HK-2 (cell line): ENCODE results near the gene BSDC1.

ENCODE experiments used
- DNase-seq: peaks from one replicate; pipeline ENCODE4 v3.0.0-alpha.2; 2018; ENCODE audit not compliant: unreplicated experiment

The BSDC1 gene

DNA sequence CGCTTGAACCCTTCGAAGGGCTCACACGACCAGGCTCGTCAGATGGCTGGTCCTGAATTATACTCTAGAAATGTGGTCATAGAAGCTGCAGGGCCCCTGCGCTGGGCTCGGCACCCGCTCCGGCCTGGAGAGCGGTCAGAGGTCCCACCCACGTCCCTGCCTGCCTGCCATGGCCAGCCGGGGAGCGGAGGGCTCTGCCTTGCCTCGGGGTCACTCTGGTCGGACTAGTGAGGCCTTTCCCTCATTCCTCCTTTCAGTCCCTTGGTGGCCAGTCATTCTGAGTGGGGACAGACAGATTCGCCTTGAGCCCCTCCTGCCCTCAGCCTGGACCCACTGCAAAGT, 57.7 kb downstream of the BSDC1 start:
- DNase-seq: no peak

DNA sequence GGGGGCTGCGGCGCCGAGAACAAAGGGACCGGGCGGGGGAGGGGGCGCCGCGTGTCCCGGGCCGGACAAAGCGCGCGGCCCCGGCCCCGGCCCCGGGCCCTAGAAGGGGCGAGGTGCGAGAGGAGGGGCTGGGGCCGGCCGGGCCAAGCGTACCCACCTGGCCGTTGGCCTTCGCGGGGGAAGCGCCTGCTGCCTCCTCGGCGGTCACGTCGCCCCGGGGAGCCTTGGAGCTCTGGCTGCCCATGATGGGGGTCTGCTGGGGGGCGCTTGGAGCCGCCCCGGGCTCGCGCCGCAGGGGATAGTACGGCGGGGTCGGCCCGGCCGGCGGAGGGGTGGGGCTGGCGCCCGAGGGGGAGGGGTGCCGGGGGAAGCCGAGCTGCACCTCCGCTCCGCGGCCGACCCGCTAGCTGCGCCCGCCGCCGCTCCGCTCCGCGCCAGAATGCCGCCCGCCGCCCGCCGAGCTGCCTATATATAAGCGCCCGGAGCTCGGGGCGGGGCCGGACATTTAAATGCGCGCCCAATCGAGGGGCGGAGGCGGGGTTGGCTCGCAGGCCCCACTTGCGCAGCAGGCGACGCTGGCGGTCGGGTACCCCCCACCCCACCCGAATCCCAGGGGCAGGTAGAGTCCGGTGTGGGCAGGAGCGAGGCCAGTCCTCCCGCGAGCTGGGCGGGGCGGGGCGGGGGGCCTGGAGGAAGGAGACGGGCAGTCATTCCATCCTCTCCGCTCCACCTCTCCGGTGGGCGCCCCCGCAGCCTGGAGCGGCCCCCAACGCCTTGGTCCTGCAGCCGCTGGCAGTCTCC, 58.3 kb downstream of the BSDC1 start, which contains the start of gene MARCKSL1:
Gene MARCKSL1, minus strand, starts transcription at position 444 of the 801 bp plus-strand sequence. Its CDS starts 200 bp downstream, at position 244.
- peak; percentile 83 for DNase-seq

DNA sequence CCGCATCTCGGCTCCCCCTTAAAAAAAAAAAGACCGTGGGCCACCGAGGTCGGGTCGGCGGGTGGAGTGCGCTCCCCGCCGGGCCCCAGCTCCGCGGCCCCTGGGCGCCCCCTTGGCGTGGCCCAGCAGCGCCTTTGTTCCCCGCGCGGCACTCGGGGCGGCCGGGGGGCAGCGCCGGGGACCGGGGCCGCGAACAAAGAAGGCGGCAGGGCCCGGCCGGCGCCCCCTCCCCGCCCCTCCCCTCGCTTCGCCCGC, 58.8 kb downstream of the BSDC1 start:
- DNase-seq: no peak

DNA sequence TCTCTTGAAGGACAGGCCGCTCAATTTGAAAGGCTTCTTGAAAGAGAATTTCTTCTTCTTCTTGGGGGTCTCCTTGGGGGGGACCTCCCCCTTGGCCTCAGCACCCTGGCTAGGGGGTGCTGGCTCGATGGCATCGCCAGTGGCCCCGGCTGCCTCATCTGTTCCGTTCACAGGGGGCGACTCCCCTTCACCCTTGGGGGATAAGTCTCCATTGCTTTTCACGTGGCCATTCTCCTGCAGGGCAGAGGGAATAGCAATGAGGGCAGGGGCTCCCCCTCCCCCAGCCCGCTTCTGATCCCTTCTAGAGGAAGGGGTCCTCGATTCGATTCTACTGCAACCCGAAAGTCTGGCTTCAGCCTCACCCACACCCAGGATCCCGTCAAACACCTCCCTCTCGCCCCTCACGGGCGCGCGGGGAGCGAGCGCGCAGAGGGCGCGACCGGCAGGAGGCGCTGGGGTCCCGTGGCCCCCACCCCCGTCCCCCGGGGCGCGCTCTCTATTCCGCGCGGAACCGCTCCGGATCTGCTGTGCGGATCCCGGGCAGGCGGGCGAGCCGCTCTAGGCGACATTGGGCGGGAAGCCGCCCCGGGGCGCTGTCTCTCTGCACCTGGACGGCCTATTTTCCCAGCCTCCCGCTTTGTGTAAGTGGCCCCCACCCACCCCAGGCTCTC, 59.2 kb downstream of the BSDC1 start:
- DNase-seq: peak; percentile 64

DNA sequence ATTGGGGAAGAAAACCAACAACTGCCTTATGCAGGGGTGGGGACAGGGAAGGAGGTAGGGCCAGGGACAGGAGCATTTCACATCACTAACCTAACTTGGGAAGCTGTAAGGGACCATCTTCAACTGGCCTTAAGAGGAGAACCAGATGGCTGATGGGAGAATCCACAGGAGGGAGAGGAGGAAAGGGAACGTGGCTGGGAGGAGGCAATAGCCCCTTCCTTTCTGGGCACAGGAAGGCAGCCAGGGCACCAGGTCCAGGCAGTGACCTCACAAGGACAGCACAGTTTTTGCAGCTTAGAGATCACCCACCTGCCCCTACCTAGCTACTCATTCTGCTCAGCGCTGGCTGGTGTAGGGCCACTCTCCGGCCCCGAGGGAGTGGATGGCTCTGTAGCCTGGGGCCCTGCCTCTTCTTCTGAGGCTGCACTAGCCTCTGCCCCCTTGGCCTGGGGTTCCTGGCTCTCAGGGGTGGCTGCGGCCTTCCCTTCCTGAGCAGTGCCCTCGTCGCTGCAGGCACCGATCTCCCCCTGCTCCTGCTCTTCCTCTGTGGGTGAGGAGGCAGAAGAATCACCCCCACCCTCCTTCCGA, 59.9 kb downstream of the BSDC1 start:
- no peak for DNase-seq

DNA sequence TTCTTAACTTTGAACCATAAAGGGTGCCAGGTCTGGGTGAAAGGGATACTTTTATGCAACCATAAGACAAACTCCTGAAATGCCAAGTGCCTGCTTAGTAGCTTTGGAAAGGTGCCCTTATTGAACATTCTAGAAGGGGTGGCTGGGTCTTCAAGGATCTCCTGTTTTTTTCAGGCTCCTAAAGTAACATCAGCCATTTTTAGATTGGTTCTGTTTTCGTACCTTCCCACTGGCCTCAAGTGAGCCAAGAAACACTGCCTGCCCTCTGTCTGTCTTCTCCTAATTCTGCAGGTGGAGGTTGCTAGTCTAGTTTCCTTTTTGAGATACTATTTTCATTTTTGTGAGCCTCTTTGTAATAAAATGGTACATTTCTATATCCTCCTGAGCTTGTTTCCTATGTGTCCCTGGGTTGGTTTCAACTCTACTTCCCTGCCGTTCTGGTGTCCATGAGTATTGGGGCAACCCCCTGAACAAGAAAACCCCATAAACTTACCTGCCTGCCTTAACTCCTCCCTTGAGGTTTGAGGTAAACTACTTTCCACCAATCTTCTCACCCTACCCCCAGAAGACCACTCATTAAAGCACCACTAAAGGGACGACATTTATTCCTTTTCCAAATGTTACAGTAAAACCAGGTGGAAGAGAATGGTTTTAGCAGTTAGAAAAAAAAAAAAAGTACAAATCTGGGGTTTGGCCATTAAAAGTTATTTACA, 60.8 kb downstream of the BSDC1 start:
- DNase-seq: no peak

DNA sequence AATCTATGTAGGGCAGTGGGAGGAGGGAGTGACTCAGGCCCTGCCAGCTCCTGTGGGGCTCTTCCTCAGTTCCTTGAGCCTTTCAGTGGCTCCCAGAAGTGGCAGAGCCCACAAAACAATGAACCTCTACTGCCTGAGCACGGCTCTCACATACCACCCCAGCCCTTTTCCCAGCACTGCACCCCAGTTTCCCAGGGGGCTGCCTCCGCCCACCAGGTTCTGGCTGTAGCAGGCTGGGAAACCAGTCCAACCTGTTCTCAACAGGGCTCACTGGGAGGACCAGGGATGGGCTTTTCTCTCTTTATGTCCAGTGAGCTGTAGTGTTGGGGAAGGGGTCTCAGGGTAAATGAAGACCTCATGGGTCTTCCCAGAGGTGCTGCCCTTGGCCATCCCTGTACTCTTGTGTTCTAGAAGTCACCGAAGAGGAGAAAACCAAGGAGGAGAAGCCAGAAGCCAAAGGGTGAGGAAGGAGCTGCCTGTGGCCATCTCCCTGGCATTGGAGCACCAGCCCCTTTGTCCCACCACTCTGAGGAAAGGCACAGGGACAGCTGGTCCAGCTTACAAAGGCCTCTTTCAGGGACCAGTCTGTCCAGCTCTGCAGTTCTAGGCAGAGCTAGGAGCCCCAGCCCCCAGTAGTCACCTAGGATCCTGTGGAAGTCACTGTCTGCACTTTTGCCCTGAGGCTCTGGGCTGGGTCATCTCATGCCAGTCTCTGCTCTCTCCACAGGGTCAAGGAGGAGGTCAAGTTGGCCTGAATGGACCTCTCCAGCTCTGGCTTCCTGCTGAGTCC, 61.8 kb downstream of the BSDC1 start:
- no peak for DNase-seq

DNA sequence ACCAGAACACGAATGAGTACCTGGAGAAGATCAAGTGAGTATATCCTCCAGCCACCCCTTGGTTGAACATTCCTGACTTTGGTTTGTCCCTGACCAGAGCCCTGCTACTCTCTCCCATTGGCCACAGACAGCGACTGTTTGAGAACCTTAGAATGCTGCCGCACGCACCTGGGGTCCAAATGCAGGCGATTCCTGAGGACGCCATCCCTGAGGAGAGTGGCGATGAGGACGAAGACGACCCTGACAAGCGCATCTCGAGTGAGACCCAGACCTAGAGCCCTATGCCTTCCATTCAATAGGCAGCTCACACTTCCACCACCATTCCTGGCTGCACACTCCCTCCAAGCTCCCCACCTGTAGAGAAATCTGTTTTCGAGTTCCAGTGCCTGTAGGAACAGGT, 62.7 kb downstream of the BSDC1 start:
- no peak for DNase-seq

DNA sequence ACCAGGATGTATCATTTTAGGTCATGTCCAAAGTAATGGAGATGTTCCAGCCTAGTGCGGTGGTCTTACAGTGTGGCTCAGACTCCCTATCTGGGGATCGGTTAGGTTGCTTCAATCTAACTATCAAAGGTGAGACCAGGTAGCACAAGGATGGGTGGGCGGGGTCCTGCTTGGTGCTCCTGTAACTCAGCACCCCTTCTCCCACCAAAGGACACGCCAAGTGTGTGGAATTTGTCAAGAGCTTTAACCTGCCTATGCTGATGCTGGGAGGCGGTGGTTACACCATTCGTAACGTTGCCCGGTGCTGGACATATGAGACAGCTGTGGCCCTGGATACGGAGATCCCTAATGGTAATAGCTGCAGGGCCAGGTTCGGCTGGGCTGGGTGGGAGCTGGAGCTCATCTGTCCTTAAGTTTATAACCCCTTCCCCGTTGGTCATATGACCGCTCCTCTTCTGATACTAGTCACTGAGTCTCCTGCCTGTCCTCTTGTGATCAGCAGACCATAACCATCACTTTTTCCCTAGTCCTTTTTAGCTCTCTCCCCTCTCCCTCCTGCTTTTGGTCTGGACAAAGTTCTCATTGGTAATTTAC, 63.6 kb downstream of the BSDC1 start:
- DNase-seq: no peak

DNA sequence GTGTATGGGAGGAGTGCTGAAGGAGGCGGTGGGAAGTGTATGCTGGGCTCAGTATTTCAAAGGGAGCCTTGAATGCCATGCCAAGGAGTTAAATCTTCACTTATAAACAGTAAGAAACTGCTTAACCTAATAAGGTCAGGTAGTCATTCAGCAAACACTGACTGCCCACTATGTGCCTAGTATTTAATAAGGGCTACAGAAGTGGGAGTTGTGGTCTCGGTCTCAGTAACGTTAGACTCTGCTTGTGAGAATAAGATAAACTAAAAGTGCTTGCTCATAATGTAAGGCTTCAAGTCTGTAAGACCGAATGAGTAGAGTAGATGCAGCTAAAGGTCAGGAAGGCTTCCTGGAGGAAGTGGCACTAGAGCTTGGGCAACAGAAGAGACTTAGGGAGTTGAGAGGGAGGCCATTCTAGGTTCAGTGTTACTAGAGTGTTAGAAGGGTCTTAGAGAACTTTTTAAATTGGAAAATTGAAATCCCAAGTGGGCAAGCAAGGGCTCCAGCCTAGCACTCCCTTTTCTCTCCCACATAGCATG, 64.2 kb downstream of the BSDC1 start:
- no peak for DNase-seq

DNA sequence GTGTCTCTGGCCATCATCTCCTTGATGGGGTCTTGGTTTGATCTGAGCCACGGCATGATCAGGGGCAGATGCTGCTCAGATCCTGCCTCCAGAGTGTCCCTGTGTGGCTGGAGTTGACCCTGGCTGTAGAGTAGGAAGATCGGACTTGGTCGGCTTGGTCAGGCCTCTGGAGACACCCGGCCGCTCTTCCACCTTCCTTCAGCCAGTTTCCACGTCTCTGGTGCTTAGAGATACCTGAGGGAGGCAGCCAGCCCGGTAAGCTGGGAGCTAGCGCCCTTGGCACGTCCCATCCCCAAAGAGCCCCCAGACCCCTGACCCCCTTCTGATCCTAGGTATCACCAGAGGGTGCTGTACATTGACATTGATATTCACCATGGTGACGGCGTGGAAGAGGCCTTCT, 67.0 kb downstream of the BSDC1 start:
- no peak for DNase-seq

DNA sequence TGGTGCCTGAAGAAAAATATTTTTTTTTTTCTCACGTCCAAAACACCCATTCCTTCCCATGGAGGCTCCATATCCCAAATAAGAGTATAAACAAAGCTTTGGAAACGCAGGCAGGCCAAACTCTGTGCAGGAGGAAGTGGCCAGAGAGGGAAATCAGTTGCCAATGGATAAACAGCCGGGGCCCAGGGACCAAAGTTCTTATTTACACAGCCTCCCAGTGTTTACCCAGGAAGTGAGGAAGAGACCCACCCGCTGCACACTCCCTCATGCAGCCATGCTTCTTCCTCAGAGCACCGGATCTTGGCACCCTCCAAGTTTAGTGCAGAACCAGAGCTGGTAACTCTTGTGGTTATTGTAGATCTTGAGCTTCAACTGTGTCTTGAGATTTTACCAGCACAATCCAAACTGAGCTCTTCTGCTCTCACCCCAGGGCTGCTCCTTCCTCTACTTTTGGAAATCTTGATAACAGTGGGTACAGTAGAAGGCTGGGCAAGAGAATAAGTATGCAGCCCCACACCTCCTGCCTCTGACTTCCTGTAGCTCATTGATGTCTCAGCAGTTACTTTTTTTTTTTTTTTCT, 72.4 kb downstream of the BSDC1 start:
- no peak for DNase-seq

DNA sequence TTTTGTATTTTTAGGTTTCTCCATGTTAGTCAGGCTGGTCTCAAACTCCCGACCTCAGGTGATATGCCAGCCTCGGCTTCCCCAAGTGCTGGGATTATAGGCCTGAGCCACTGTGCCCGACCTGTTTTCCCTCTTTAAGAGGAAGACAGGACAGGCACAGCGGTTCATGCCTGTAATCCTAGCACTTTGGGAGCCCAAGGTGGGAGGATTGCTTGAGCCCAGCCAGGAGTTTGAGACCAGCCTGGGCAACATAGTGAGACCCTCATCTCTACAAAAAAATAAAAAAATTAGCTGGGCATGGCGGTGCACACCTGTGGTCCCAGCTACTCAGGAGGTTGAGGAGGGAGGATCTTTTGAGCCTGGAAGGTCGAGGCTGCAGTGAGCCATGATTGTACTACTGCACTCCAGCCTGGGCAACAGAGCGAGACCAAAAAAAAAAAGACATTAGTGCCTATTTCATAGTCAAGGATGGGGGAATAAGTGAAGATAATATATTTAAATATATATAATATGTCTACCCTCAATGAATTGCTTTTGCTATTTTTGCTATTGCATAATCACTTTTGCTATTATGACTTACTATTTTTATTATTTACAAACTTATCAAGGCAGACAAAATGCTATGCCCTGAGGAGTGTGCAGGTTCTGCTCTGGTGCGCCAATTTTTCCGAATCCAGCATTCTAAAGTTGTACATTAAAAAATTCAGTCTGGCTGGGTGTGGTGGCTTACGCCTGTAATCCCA, 75.9 kb downstream of the BSDC1 start:
- DNase-seq: no peak

DNA sequence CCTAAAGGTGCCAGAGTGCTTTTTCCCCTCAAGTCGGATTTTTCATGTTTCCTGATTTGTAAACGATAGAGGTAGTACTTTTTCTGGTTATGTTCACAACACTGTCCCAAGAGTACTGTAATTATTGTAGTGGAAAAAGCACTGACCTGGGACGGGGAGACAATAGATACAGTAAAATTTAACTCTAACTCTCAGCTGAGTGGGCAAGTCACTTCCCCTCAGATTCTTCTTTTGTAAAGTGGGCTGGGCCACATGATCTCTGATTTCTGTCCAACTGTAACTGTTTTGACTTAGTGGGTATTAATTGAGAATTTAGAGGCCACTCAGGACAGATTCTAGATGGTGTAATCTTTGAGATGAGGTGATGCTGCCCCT, 77.4 kb downstream of the BSDC1 start:
- DNase-seq: no peak
